GM18519 (cell line): ENCODE measurements around the gene TMEM198.

Experiments
- ATAC-seq: cut with Tn5 transposase; IDR thresholded peaks from one replicate; pipeline ENCODE4 v1.9.1; 2021; ENCODE audit warnings: mild to moderate bottlenecking, moderate library complexity; ENCODE audit not compliant: unreplicated experiment, low FRiP score

The TMEM198 gene

GRCh38 chr2:219508971-219509779 is 34.7 kb upstream of the TMEM198 start:
- ATAC-seq = no peak

- ATAC-seq = peak; percentile 42
These were observed 33.9 kb upstream of the TMEM198 start for GRCh38 chr2:219509780-219510511.

- no peak for ATAC-seq
These were observed 33.2 kb upstream of the TMEM198 start for GRCh38 chr2:219510512-219511135.

GRCh38 chr2:219511547-219512325 is 32.1 kb upstream of the TMEM198 start:
- ATAC-seq = no peak

GRCh38 chr2:219512524-219513216 is 31.2 kb upstream of the TMEM198 start:
- no peak for ATAC-seq

- no peak for ATAC-seq
These were observed 30.0 kb upstream of the TMEM198 start for GRCh38 chr2:219513787-219514186.

GRCh38 chr2:219514196-219514761 is 29.5 kb upstream of the TMEM198 start, which contains the start of gene ASIC4:
Gene ASIC4 (plus strand): TSS chr2:219514482. CDS start chr2:219514725, 243 bp downstream.
- ATAC-seq = no peak

- no peak for ATAC-seq
These were observed 29.0 kb upstream of the TMEM198 start for GRCh38 chr2:219514836-219515235.

GRCh38 chr2:219515874-219516629 is 27.8 kb upstream of the TMEM198 start:
- ATAC-seq = no peak

- ATAC-seq = no peak
These were observed 26.9 kb upstream of the TMEM198 start for GRCh38 chr2:219516888-219517287.

GRCh38 chr2:219517954-219518778 is 25.7 kb upstream of the TMEM198 start:
- no peak for ATAC-seq

GRCh38 chr2:219519526-219519916 is 24.3 kb upstream of the TMEM198 start:
- ATAC-seq = no peak

- ATAC-seq = no peak
These were observed 23.7 kb upstream of the TMEM198 start for GRCh38 chr2:219520079-219520478.

- no peak for ATAC-seq
These were observed 22.6 kb upstream of the TMEM198 start for GRCh38 chr2:219521066-219521880.

- ATAC-seq = no peak
These were observed 21.5 kb upstream of the TMEM198 start for GRCh38 chr2:219522111-219523030.

- ATAC-seq = no peak
These were observed 20.7 kb upstream of the TMEM198 start for GRCh38 chr2:219523031-219523671.
